Sciatic nerve (tissue), 2 donors: Measurements from ENCODE around the gene SLC39A3. TPM values are rescaled to one million over a fixed set of nuclear protein-coding genes. Genes with fewer than 3 reads are reported as not detected.

ENCODE experiments used
- ATAC-seq: fragments of 200-7000 bp; cut with Tn5 transposase; one replicate; pipeline ENCODE4 v1.9.1; 2020; ENCODE audit warnings: mild to moderate bottlenecking, moderate library complexity
- DNase-seq: peaks from one replicate; pipeline ENCODE4 v3.0.0-alpha.2; 2020; ENCODE audit warnings: low spot score
- intact Hi-C: fragments of 100-400 bp; cut with DNase I; formaldehyde crosslinking; loops from one replicate; pipeline ENCODE4 v1.14.2; 2022
- total RNA-seq: library from RNA; stranded (reverse); fragmentation: NEBNext Ultra II Directional; extraction: Animal tissue kit (Norgen Biotek cat#: 25700); gene quantifications from one replicate; pipeline ENCODE4 v1.2.1, GENCODE V29; 2021
- donor health status: DM: no; HTN: no; CAD: no.
- donor health status: DM: no; HTN: no; CAD: no.

Gene SLC39A3
- total RNA-seq, 1 donor from 2014 or later: 11.7 TPM

- no peak for DNase-seq
- ATAC-seq: no peak
- intact Hi-C loops: no loop called here
Observed at GRCh38 chr19:2690856-2691255, 49.0 kb downstream of the SLC39A3 start.

- ATAC-seq (no peak), DNase-seq (no peak)
- intact Hi-C loops: no loop called here
Observed at GRCh38 chr19:2686360-2686759, 53.5 kb downstream of the SLC39A3 start.

GRCh38 chr19:2685204-2685704 is 54.6 kb downstream of the SLC39A3 start:
- no peak for ATAC-seq
- DNase-seq: no peak
- intact Hi-C loops: no loop called here

- DNase-seq (no peak), ATAC-seq (no peak)
- intact Hi-C loops: no loop called here
Observed at GRCh38 chr19:2683430-2684003, 56.3 kb downstream of the SLC39A3 start.

Other genes starting within 250 kb of the SLC39A3 start
- gene GNG7, start 37.3 kb downstream of the SLC39A3 start, total RNA-seq: 11.5 TPM
- 0.45 TPM for gene DIRAS1, start 18.6 kb downstream of the SLC39A3 start, total RNA-seq
- gene SGTA, start 43.3 kb upstream of the SLC39A3 start, total RNA-seq: 38.5 TPM
- gene THOP1, start 45.5 kb upstream of the SLC39A3 start, total RNA-seq: 29.1 TPM
- 7.2 TPM for gene ZNF554, start 79.9 kb upstream of the SLC39A3 start, total RNA-seq
- 10.3 TPM for gene ZNF555, start 101.5 kb upstream of the SLC39A3 start, total RNA-seq
- 0.80 TPM for gene ZNF556, start 127.3 kb upstream of the SLC39A3 start, total RNA-seq
- gene ZNF57, start 160.9 kb upstream of the SLC39A3 start, total RNA-seq: 3.1 TPM
- 6.1 TPM for gene ZNF77, start 205.0 kb upstream of the SLC39A3 start, total RNA-seq
- gene TLE6, start 237.5 kb upstream of the SLC39A3 start, total RNA-seq: 4.4 TPM